B cell (primary cell): ENCODE measurements around the gene ASF1A.

ENCODE experiments used
- CTCF ChIP-seq: fragments of 200-600 bp; IDR thresholded peaks from one replicate; pipeline ENCODE4 v1.8.0; 2022; ENCODE audit warnings: antibody characterized with exemption, mild to moderate bottlenecking
- EZH2 ChIP-seq: IDR thresholded peaks from 2 replicates; pipeline ENCODE4 v1.6.1; 2012; ENCODE audit warnings: borderline replicate concordance, low read depth, mild to moderate bottlenecking, moderate library complexity, low read length; ENCODE audit not compliant: insufficient read depth, poor library complexity, severe bottlenecking

- TF ChIP-seq CTCF (no peak), EZH2 (no peak)
Measured at GRCh38 chr6:118859517-118860064, 34.4 kb upstream of the ASF1A start.
